Liver (tissue), 9 donors: ENCODE data around the gene PCDHGB3. TPM values are rescaled to one million over a fixed set of nuclear protein-coding genes. Genes with fewer than 3 reads are reported as not detected.
"Not testable (repeated sequence)": the region's sequence is repeated elsewhere in the genome, so short reads cannot be mapped to it uniquely, and the experiment has no call there.

ENCODE experiments used
- DNase-seq: peaks from one replicate; pipeline ENCODE4 v3.0.0-alpha.2; 2017; ENCODE audit warnings: low spot score
- H3K27ac ChIP-seq, 2 donors: one replicate each; pipeline ENCODE4 v1.7.0; 2013; ENCODE audit warnings: inconsistent platforms in 2 of 2, low read length in 2 of 2, control low read depth in 1 of 2, low read depth in 1 of 2, mild to moderate bottlenecking in 1 of 2
- H3K27me3 ChIP-seq, 4 donors: one replicate each; pipeline versions ENCODE4 v1.6.1 to v1.7.0; 2013; ENCODE audit warnings: low read length in 3 of 4, inconsistent platforms in 1 of 4, mild to moderate bottlenecking in 1 of 4, moderate library complexity in 1 of 4; ENCODE audit not compliant: control insufficient read depth in 4 of 4, insufficient read depth in 4 of 4
- H3K36me3 ChIP-seq, 4 donors: one replicate each; pipeline versions ENCODE4 v1.6.1 to v1.7.0; 2013; ENCODE audit warnings: low read length in 3 of 4, mild to moderate bottlenecking in 3 of 4, low read depth in 1 of 4, moderate library complexity in 1 of 4; ENCODE audit not compliant: control insufficient read depth in 4 of 4, insufficient read depth in 3 of 4
- H3K4me1 ChIP-seq, 4 donors: one replicate each; pipeline versions ENCODE4 v1.6.1 to v1.7.0; 2013; ENCODE audit warnings: low read length in 3 of 4, mild to moderate bottlenecking in 3 of 4, moderate library complexity in 1 of 4; ENCODE audit not compliant: control insufficient read depth in 4 of 4, insufficient read depth in 4 of 4
- H3K4me3 ChIP-seq, 3 donors: one replicate each; pipeline versions ENCODE4 v1.6.1 to v1.7.0; 2013; ENCODE audit warnings: low read length in 3 of 3, control low read depth in 1 of 3, low read depth in 1 of 3, mild to moderate bottlenecking in 1 of 3
- H3K9ac ChIP-seq, 2 donors: one replicate each; pipeline ENCODE4 v1.7.0; 2013; ENCODE audit warnings: low read length in 2 of 2, mild to moderate bottlenecking in 2 of 2, moderate library complexity in 2 of 2, control low read depth in 1 of 2, low read depth in 1 of 2
- H3K9me3 ChIP-seq, 4 donors: one replicate each; pipeline versions ENCODE4 v1.6.1 to v1.7.0; 2013; ENCODE audit warnings: low read length in 3 of 4; ENCODE audit not compliant: control insufficient read depth in 4 of 4
- ATF3 ChIP-seq: IDR thresholded peaks from 2 replicates; pipeline ENCODE4 v1.6.1; 2016; ENCODE audit warnings: antibody characterized with exemption
- EGR1 ChIP-seq, 2 donors: IDR thresholded peaks; 2 replicates each; pipeline ENCODE4 v1.6.1; 2016 to 2018; ENCODE audit warnings: antibody characterized with exemption in 2 of 2, low read depth in 2 of 2
- FOXA1 ChIP-seq: IDR thresholded peaks from 2 replicates; pipeline ENCODE4 v1.6.1; 2016; ENCODE audit warnings: antibody characterized with exemption
- FOXA2 ChIP-seq: IDR thresholded peaks from 2 replicates; pipeline ENCODE4 v1.6.1; 2016; ENCODE audit warnings: antibody characterized with exemption
- GABPA ChIP-seq, 2 donors: IDR thresholded peaks in 1 of 2; conservative IDR thresholded peaks in 1 of 2; 2 replicates each; pipeline ENCODE4 v1.6.1; 2016; ENCODE audit warnings: antibody characterized with exemption in 2 of 2, mild to moderate bottlenecking in 1 of 2, moderate library complexity in 1 of 2
- HNF4A ChIP-seq, 2 donors: conservative IDR thresholded peaks; 2 replicates each; pipeline ENCODE4 v1.6.1; 2016; ENCODE audit warnings: antibody characterized with exemption in 2 of 2, mild to moderate bottlenecking in 2 of 2
- HNF4G ChIP-seq: IDR thresholded peaks from 2 replicates; pipeline ENCODE4 v1.6.1; 2016; ENCODE audit warnings: antibody characterized with exemption
- JUND ChIP-seq, 2 donors: IDR thresholded peaks; 2 replicates each; pipeline ENCODE4 v1.6.1; 2016; ENCODE audit warnings: antibody characterized with exemption in 2 of 2
- NR2F2 ChIP-seq: IDR thresholded peaks from 2 replicates; pipeline ENCODE4 v1.6.1; 2016; ENCODE audit warnings: antibody characterized with exemption
- RAD21 ChIP-seq, 2 donors: IDR thresholded peaks; 2 replicates each; pipeline ENCODE4 v1.6.1; 2016; ENCODE audit warnings: antibody characterized with exemption in 2 of 2, mild to moderate bottlenecking in 2 of 2
- REST ChIP-seq: IDR thresholded peaks from 2 replicates; pipeline ENCODE4 v1.6.1; 2016; ENCODE audit warnings: antibody characterized with exemption, mild to moderate bottlenecking
- RXRA ChIP-seq, 2 donors: IDR thresholded peaks; 2 replicates each; pipeline ENCODE4 v1.6.1; 2017 to 2018; ENCODE audit warnings: antibody characterized with exemption in 2 of 2, mild to moderate bottlenecking in 1 of 2
- SP1 ChIP-seq: IDR thresholded peaks from 2 replicates; pipeline ENCODE4 v1.6.1; 2018; ENCODE audit warnings: antibody characterized with exemption, mild to moderate bottlenecking
- TAF1 ChIP-seq: conservative IDR thresholded peaks from 2 replicates; pipeline ENCODE4 v1.6.1; 2016; ENCODE audit warnings: antibody characterized with exemption, mild to moderate bottlenecking
- ZBTB33 ChIP-seq: IDR thresholded peaks from 2 replicates; pipeline ENCODE4 v1.6.1; 2016; ENCODE audit warnings: antibody characterized with exemption
- WGBS: extraction: QIAGEN DNeasy Blood & Tissue Kit; methylation state at CpG from one replicate; pipeline ENCODE4 v1.1.7; 2013; 5-methylcytosine and 5-hydroxymethylcytosine counted together
- polyA plus RNA-seq, 2 donors: library from polyadenylated mRNA; stranded (reverse) in 1 of 2; unstranded in 1 of 2; fragments of 200-250 nt in 1 of 2; fragments of >200 nt in 1 of 2; fragmentation: Nextera tagmentation in 1 of 2; extraction: Ambion mirVana in 1 of 2; gene quantifications; one replicate each; pipeline versions ENCODE4 v1.2.1 to v1.2.3, GENCODE V29; 2013 to 2015
- total RNA-seq, 2 donors: library from RNA; depleted of rRNA; stranded (reverse); fragments of >200 nt; gene quantifications; one replicate each; pipeline ENCODE4 v1.2.3, GENCODE V29; 2014
- donor health status: healthy.
- donor health status: healthy.
- donor health status: healthy.
- donor health status: healthy.
- donor health status: healthy.

Gene PCDHGB3
- total and polyA plus RNA-seq, 4 donors: 0.07 to 1.2 (median 0.37) TPM; not detected in 1

GRCh38 chr5:141392429-141393198, 22.6 kb downstream of the PCDHGB3 start, which contains the start of gene PCDHGA8 (continued):
- TF ChIP-seq REST (no peak), RXRA (IDR thresholded peaks at IDR 0.05) (no peak), JUND (IDR thresholded peaks at IDR 0.05) (no peak), SP1 (no peak), HNF4G (no peak)

- Histone ChIP-seq H3K9ac (no peak overlapping the region), H3K27ac (no peak overlapping the region), H3K36me3 (peaks cover 0 to 6% (median 0%) of the 10 kb centered on the region in 4 donors), H3K27me3 (peaks cover 0 to 4% (median 0%) of the 10 kb centered on the region in 4 donors), H3K4me3 (peak overlapping the region in 2 of 3 donors; percentile 34 to 47), H3K4me1 (peaks cover 0 to 2% (median 0%) of the 10 kb centered on the region in 4 donors), H3K9me3 (peaks cover 36 to 78% (median 39%) of the 10 kb centered on the region in 4 donors)
- no peak for TF ChIP-seq REST
- no peak for TF ChIP-seq GABPA (IDR thresholded peaks at IDR 0.05 in 1 of 2, conservative IDR thresholded peaks at IDR 0.05 in 1 of 2)
- no peak for TF ChIP-seq FOXA2
- TF ChIP-seq HNF4A (conservative IDR thresholded peaks at IDR 0.05): no peak
- no peak for TF ChIP-seq HNF4G
- TF ChIP-seq NR2F2: no peak
- TF ChIP-seq FOXA1: no peak
- TF ChIP-seq SP1: no peak
- TF ChIP-seq EGR1 (IDR thresholded peaks at IDR 0.05; ENCODE audit: low read depth in 2 of 2): no peak
- no peak for TF ChIP-seq ZBTB33
- no peak for TF ChIP-seq RXRA (IDR thresholded peaks at IDR 0.05)
- no peak for TF ChIP-seq TAF1
- no peak for TF ChIP-seq RAD21 (IDR thresholded peaks at IDR 0.05)
- TF ChIP-seq ATF3: no peak
- DNase-seq: no peak
- 33% methylated on average over 21 of the region's 21 CpGs for whole genome bisulfite sequencing
Observed at GRCh38 chr5:141393267-141393666, 23.2 kb downstream of the PCDHGB3 start.

GRCh38 chr5:141394401-141395187, 24.6 kb downstream of the PCDHGB3 start:
- H3K4me1 ChIP-seq, H3K27me3 ChIP-seq, H3K4me3 ChIP-seq, DNase-seq, H3K9ac ChIP-seq, H3K27ac ChIP-seq, H3K36me3 ChIP-seq: not testable (repeated sequence)
- WGBS: 36% methylated on average over 44 of the region's 53 CpGs
- H3K9me3 ChIP-seq: peaks cover 29 to 76% (median 36%) of the 10 kb centered on the region in 4 donors
